ENCODE results near the gene LRG1.

GRCh38 chr19:4580021-4580901 is 40.4 kb upstream of the LRG1 start:
- TF ChIP-seq CTCF (IDR thresholded peaks at IDR 0.05; ENCODE audit: low read depth, low read length) = peak; percentile 38
- TF ChIP-seq EZH2phosphoT487 (IDR thresholded peaks at IDR 0.05; ENCODE audit: low read depth) = no peak

Data from OCI-LY3 (cell line).